NCI-H128 (cell line): ENCODE data around the gene DRGX.

ENCODE experiments used
- DNase-seq: peaks from one replicate; lab custom pipeline; 2025; ENCODE audit not compliant: unreplicated experiment; lab: John Stamatoyannopoulos, UW

DRGX gene

DNA sequence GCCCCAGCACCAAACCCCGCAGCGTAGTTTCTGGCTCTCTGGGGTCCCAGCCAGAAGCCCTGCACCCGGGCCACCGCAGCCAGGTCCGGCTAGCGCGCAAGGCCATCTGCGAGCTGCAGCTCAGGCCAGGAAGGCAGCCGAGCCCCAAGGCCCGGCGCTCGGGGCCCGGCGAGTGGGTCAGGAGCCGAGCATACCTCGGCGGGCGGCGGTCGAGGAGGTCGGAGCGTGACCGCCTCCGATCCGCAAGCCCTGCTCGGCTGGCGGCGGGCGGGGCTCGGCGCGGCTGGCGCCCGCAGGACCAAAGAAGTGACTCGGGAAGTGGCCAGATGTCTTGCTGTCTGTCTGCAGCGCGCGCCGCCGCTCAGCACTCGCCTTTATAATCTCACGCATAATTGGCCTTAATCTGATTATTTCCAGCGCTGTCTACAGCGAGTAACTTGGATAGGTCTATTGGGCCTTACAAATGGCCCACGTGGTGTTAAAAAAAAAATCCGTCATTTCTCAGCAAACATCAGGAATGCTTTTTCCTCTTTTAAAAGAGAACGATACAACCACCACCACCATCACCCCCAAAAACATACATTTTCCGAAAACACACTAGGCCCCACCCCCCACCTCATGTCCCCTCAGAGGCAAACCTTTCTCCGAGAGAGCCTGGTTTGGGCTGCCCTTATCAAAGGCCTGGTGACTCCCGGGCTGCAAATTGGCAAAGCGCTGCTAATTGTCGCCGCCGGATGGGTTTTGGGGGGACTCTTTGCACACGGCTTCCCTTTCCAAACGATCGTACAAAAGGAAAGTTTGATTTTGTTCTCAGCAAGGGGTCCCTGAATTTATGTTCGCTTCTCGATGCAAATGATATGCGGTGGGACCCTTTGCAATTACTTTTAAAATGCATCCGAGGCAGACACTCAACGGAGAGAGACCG lies at the start of gene DRGX:
Gene DRGX (minus strand): TSS at position 349 of the 925 bp plus-strand sequence. CDS start 649 bp downstream, outside the sequence.
- no peak for DNase-seq

DNA sequence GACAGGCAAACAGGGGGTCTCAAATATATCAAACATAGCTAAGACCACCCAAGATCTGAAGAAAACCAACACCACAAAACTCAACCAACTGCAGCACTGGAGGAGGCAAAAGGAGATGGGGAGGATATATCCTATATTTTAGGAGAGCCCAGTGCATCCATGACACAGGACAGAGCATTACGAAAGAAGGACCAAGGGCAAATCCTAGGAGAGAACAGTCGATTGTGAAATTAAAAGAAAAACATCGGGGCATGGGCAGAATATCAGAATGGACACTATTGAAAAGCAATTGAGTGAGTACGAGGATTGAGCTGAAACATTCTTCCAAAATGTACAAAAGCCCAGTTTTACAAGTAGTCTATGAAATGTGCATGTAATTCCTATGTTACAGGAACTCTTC lies 48.5 kb upstream of the DRGX start:
- DNase-seq = no peak

DNA sequence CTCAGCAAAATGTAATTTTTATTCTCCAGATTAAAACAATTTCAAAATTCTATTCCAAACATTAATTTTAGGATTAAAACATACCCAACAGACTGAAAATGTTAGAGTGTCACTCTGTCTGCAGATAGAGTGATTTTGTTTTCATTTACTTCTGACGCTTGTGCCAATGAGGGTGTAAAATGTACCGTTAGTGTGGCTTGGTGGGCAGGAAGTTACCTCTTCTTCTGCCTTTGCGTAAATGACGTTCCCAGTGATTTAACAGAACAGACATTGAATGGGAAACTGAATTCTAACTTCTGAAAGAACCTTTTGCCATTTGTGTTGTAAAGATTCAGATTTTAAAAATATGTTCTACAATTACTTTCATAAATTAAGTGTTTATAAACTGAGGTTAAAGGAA lies 47.0 kb upstream of the DRGX start:
- no peak for DNase-seq

DNA sequence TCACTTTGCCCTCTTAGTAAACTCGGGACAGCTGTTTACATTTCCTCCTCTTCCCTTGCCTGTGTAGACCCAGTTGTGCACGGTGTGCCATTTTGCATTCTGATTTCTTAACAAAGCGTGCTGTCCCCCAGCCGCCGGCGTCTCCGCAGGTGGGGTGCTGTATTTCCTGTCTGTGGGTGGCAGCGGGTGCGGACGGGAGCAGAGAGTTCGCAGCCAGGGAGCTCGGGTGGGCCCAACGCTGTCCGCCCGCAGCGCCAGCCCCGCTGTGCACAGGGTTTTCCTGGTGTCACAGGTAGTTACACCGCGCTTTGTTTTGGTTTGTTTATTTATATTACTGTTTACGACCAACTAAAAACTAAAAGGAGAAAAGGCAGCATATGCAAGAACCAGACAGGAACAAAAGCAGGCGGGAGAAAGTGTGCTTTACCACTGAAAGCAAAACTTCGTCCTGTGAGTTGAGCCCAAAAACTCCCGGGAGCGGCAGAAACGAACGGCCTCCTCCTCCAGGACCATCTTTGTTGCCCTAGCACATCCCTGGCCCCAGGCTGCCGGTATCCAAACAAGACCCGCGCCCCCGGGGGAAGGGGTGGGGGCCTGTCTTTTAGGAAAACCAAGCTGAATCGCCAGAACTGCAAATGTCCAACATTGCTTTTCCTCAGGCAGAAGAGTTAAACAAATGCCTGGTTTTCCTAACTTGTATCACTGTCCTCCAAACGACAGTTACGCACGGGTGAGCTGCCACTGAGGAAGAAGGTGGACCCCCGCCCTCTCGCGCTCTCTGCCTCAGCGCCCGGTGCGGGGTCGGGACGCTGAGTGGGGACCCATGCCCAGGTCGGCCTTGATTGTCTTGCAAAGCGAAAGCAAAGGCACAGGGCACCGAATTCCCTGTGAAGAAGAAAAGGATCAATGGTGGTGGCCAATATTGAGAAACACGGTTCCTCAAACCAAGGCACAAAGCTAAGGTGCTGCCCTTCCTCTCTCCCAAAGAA lies 45.9 kb upstream of the DRGX start:
- no peak for DNase-seq

DNA sequence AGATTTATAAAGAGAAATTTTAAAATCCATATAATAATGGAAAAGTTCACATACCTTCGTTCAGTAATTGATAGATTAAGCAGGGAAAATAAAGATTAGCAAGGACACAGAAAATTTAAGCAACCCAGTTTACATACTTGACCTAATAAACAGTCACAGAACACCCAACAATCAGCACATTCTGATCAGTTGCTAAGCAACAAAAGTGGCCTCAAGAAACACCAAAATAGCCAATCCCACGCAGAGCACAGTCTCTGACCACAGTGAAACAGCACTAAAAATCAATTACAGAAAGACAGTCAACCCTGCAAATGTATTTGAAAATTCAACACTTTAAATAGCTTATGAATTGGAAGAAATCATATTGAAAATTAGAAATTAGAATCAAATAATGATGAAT lies 39.3 kb upstream of the DRGX start:
- DNase-seq = no peak

DNA sequence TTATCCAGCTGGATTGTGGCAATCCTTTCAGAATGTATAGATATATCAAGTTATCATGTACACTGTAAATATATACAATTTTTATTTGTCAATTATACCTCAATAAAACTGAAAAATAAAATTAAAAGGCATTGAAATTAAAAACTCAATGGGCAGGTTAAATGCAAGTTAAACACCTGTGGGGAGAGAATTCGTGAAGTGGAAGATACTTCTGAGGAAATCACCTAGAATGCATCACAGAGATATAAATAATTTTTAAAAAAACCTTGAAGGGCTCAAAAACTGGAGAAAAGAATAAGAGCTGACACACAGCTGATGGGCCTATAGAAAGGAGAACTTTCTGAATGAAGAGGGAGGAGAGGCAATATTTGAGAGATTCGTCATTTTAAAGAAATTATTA lies 37.2 kb upstream of the DRGX start:
- no peak for DNase-seq

DNA sequence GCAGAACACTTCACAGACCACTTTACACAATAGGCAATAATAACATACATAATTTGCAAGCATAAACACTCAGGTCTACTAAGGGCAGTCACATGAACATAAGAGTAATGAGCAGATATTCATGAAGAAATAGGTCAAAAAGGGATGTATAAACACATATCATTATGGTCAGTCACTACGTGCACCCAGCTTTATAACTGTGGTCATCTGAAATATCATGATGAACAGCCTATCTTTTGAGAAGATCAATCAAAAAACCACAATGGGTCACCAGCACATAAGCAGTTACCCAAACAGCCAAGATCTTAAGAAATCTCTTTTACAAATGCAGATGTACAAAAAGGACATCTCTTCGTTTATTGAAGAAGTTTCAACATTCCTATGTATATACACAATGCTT lies 35.5 kb upstream of the DRGX start:
- DNase-seq = no peak

DNA sequence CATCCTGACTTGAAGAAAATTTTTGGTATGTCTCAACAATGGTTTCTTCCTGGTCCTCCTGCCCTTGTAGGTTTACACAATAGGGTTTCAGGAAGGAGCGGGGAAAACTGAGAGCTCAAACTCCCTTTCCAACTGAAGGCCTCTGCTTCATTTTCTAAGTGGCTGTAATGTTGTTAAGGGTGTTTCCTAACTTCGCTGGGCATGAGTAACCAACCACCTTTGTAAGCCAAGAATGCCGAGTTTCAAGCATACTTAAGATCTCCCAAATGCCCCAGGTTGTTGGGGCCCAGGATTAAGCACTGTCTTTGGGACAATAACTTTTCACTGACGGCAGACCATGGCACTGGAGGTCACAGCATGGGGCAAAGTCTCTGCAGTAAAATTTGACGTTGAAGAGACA lies 33.6 kb upstream of the DRGX start:
- no peak for DNase-seq

DNA sequence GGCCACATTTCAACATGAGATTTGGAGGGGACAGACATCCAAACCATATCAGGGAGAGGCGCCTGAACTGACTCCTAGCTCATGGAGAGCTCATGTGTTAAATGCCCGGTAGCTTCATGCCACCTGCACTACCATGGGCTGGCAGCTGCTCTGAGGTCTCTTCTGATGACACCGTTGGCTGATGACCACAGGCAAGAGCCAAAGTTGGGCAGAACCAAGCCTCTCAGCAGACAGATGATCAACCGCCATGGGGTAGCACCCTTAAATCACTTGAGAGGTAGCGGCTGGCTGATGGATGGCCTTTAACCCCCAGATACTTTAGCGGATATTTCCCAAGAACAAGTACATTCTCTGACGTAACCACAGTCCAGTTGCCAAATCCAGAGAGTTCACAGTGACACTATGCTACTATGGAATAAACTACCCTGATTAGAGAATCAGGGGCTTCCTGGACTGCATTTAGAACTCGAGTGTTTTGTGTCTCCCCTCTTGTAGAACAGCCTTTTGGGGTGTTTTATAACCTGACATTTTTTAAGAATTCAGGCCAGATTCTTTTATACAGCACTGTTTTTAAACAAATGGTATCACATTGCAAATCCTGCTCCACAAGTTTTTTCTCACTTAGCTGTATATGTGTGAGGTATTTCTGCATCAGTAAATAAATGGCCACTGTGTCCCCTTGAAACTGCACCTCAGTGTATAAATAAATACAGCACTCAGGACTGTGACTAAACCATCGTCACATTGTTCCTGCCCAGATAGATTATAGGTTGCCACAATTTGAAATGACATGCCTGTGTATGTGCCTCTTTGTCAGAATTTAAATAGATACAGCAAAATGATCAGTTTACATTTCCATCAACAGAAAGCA lies 30.8 kb upstream of the DRGX start:
- DNase-seq = no peak

DNA sequence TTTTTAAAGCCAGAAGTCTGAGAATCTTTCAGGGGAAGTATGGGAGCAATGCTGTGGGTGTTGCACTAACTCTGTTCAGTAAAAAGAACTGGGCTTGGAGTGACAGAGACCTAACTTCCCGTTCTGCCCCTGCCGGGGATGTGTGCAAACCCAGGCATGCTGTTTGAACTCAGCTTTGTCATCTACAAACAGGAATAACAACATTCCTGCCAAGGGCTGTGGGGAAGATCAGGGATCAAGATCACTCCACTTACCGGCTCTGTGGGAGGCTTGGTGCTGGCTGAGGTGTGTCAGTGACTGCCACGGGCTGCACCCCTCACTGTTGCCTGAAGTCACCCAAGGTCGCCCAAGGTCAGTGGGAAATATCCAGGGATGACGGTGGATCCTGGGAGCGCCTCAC lies 23.1 kb upstream of the DRGX start:
- DNase-seq = no peak

DNA sequence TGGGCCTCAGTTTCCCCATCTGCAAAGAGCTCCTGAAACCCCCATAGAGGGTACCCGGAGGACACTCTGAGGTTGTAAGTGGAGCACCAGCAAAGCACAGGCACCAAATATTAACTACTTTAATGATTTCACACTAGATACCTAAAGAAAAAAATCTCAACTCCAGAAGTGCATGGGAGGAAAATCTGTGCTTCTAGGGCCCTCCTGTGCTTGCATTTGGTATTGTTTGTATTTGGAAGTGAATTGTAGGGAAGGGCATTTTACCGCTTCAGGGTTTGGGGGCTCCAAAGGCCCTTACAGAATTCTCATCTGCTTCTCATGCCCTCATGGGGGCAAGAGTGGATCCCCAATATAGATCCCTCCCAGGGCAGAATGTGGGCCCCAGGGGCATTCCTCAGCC lies 22.4 kb upstream of the DRGX start:
- no peak for DNase-seq

DNA sequence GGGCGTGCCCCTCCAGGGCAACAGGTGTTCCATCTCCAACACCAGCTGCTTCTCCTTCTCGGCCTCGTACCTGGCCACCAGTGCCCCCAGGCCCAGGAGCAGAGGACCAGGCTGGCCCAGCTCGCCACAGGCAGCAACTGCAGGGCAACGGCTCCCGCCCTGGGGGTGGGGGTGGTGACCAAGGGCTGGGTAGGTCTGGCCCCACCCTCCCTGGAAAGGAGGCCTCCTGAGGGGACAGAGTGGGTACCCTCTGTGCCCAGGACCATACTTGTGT lies 22.1 kb upstream of the DRGX start:
- no peak for DNase-seq

DNA sequence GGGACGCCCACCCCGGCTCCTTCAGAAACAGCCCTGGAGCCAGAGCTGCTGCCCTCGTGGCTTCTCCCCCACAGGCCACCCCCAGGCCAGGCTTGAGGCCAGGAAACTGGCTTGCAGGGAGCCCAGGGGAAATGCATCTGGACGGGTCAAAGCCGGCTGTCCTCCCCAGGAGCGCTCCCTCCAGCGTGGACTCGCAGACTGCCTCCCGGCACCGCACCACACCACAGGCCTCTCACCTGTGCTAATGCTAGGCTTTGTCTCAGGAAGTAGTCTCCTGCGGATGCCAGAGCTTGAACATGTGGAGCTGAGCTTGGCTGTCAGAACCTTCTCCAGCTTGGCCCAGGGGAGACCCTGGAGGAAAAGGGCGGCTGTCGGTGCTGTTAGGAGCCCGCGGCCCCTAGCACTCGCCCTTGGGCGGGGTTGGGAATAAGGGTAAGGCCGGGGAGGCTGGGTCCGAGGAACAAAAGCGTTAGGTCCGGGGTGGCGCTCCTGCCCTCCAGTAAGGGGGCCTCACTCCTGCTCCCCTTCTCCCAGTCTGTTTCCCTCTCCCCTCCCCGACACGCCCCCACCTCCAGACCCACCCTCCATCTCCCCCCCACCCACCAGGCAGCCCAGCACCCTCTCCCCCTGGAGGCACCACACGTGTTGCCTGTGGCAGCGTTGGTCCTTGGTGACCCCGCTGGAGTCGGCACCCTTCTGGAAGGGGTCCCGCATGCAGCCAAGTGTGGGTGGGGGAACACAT lies 21.6 kb upstream of the DRGX start:
- DNase-seq = no peak

DNA sequence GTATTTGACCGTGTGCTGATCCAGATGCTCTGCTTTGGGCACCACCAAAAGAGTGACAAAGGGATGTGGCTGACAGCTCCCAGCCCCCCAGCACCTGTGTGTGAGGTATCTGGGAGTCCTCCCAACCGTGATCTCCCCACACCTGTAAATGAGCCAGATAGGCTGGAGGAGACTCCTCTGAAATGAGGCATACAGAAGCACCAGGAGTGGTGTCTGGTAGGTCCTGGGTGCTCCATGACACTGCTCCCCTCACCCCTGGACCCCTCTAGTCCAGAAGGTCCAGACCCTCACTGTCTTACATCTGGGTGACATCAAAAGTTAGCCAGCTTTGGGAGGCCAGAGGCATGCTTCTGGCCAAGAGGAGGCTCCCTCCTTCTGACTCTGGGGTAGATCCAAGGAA lies 20.0 kb upstream of the DRGX start:
- no peak for DNase-seq

DNA sequence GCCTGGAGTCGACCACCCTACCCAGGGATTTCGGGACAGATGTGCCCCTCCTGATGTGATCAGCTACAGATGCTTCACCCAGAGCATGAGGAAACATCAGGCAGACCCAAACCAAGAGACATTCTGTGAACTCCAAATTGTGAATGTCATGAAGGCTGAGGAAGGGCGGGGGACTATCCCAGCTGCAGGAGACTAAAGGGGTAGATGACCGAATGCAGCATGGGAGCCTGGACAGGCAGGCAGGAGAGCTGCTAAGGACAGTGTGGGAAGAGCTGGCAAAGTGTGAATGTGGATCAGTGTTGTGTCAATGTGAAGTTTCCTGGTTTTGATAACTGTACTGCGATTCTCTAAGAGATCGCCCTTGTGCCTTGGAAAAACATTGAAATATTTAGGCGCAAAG lies 19.2 kb upstream of the DRGX start:
- no peak for DNase-seq

DNA sequence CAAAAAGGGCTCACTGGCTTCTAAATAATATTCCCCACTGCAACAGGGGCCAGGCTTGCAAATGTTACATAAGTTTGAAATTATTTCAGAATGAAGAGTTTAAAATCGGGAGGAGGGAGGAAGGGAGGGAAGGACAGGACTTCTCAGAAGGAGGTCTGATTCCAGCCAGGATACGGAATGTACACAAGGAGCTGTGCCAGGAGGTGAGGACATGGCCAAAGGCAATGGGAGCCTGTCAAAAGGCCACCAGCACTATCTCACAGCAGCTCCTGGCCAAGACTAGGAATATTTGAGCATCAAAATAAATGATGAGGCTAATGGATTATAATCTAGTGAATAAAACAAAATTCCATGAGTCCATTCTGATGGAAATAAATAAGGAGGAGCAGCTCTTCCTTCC lies 18.6 kb upstream of the DRGX start:
- no peak for DNase-seq

DNA sequence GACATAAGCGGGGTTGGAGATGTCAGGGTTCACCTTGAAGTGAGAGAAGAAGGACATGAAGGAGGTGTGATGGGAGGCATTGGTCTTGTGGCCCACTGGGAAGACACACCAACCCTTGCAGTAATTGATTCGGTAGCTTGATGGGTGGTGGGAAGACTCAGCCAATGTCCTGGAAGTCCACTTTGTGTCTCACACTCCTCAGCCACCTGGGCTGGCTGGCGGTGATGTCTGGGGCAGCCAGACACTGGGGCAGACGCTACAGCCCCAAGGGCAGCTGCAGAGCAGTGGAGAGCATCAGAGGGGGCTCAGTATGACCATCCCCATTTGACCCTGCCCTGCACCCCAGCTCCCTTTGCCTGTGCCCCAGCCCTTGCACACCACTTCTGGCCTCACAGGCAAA lies 16.7 kb upstream of the DRGX start:
- DNase-seq = no peak

DNA sequence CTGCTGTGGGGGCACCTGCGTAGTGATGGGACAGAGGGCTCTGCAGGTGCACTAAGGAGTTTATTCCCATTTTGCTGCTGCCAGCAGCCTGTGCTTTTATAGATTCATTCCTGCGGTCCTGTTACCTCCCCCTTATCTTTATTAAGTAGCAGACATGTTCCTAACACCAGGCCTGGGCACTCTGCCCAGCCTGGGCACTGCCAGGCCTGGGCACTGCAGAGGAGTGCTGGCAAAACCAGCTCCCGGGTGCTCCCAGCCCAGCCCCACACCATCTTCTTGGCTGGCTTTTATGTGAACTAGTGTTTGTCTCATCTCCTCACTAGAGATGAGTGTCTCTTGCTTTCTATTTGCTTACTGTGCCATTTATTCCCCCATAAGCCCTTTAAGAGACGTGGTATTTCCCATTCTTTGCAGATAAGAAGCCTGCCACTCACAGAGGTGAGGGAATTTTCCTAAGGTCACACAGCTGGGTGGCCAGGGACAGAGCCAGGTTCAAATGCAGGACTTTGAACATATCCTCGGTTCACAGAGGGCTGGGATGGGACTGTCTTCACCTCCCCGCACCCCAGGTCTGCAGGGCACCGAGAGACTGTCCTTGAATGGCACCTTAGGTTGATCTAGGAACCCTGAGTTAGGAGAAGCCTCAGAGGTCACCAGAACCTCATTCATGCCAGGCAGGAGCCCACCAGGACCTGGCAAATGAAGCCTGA lies 14.6 kb upstream of the DRGX start:
- DNase-seq = no peak

DNA sequence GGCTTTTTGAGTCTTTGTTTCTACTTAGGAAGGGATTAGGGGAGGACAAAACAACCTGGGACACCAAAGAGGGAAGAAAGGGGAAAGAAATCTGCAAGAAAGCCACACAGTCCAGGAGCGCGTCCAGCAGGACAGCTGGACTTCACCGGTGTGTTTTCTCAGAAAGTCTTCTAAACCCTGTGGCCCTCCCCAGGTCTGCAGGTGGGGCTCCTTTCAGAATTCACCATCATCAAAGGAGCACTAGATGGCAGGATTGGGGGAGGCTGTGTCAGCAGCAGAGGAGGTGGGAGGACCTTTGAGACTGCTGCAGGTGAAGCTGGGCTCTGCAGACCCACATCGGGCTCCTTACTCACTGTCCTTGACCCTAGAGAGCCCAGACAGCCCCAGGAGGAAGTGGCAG lies 13.9 kb upstream of the DRGX start:
- no peak for DNase-seq
